NOMO-1 (cell line): ENCODE results near the gene HDAC10.

ENCODE experiments used
- DNase-seq, 2 experiments: peaks; one replicate each; lab custom pipeline; 2025; ENCODE audit not compliant: unreplicated experiment in 2 of 2; lab: John Stamatoyannopoulos, UW

HDAC10 gene, protein sequence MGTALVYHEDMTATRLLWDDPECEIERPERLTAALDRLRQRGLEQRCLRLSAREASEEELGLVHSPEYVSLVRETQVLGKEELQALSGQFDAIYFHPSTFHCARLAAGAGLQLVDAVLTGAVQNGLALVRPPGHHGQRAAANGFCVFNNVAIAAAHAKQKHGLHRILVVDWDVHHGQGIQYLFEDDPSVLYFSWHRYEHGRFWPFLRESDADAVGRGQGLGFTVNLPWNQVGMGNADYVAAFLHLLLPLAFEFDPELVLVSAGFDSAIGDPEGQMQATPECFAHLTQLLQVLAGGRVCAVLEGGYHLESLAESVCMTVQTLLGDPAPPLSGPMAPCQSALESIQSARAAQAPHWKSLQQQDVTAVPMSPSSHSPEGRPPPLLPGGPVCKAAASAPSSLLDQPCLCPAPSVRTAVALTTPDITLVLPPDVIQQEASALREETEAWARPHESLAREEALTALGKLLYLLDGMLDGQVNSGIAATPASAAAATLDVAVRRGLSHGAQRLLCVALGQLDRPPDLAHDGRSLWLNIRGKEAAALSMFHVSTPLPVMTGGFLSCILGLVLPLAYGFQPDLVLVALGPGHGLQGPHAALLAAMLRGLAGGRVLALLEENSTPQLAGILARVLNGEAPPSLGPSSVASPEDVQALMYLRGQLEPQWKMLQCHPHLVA

DNA sequence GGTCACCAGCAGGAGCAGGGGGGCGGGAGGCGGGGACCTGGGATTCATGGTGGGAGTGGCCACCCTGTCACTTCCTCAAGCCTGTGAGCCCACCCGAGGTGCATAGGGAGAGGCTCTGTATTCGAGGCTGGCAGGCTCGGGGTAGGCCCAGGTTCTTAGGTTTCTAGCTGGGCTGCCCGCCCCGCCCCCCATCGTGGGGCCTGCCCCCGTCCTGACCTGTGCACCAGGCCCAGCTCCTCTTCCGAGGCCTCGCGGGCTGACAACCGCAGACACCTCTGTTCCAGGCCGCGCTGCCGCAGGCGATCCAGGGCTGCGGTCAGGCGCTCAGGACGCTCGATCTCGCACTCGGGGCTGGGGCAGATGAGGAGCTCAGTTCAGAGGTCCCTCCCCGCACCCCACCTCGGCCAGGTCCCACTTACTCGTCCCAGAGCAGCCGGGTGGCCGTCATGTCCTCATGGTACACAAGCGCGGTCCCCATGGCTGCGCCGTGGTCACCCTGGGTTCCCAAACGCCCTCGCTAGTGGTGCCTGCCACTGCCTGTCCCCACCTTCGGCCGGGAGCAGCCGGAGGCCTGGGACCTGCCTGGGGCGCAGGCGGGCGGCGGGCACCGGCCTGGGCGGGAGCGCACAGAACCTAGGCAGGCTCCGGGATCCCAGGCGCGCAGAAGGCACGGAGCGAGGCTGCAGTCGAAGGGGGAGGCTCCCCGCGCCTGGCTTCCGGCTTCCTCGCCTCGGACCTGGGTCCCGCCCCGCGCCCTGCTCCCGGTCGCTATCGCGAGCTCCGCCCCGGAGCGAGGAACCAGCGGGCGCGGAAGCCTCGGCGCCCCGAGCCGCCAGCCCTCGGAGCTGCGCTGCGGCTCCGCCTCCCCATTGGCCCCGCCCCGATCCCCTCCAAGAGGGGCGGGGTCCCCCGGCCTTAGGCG is at the start of gene HDAC10:
Gene HDAC10 (minus strand): TSS at position 711 of the 922 bp plus-strand sequence. CDS start 233 bp downstream, at position 478.
- peak; percentile 81 to 87 for DNase-seq

DNA sequence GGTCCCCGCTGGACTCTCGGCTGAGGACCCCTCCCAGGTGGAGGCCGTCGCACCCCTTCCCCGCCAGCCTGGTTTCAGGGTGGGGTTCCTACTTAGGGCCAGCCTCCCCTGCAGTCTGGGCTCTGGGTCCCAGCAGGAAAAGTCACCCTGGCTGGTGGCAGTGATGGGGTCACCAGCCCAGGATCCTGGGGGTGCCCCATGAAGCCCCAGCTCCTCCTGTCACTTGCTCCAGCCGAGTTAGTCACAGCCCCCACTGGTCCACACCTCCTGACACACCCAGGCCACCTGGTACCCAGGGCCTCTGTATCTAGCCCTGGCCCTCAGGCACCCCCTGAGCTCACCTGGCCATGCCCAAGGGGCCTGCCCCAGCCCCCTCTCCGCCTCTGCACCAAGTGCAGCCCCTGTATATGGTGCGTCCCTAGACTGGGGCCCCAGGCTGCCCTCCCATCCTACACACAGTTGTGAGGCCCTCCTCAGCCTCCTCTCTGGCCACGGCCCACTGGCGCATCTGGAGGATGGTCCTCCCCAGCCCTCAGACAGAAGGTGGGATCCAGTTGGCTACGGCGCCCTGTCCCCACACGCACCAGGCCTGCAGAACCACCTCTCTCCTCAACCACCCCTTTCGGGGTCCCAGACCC is 49.7 kb upstream of the HDAC10 start:
- no peak for DNase-seq

DNA sequence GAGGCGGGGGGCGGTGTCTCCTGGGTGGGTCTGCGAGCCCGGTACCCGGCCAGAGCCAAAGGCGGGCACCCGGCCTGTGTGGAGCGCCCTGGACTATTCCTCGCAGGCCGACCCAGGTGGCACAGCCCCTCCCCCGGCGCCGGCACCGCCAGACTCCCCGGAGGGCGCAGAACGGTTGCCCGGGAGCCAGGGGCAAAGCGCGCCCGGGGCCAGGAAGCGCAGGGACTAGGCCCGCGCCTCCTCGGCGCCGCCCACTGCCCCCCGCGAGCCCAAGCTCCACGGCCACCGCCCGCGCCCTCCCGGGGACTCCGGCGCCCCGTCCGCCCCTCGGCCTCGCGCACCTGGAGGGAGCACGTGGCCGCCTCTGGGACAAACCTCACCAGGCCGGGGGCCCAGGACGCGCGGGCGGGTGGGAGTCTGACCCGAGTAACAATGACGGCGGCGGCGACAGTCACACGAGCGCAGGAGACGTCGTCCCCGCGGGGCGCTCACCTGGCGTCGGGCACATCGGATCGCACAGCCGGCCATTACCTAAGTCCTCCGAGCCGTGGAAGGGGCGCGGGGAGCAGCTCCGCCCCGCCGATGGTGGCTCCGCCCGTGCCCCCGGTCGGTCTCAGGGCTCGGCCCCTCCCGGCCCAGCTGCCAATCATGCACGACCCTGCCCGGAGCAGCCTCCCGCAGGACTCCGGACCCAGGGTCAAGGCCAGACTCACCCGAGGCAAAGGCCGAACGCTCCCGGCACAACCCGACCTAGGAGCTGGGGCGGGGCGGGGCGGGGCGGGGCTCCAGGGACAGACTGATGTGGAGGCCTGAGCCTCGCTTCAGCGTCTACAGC is 48.9 kb upstream of the HDAC10 start:
- no peak for DNase-seq

DNA sequence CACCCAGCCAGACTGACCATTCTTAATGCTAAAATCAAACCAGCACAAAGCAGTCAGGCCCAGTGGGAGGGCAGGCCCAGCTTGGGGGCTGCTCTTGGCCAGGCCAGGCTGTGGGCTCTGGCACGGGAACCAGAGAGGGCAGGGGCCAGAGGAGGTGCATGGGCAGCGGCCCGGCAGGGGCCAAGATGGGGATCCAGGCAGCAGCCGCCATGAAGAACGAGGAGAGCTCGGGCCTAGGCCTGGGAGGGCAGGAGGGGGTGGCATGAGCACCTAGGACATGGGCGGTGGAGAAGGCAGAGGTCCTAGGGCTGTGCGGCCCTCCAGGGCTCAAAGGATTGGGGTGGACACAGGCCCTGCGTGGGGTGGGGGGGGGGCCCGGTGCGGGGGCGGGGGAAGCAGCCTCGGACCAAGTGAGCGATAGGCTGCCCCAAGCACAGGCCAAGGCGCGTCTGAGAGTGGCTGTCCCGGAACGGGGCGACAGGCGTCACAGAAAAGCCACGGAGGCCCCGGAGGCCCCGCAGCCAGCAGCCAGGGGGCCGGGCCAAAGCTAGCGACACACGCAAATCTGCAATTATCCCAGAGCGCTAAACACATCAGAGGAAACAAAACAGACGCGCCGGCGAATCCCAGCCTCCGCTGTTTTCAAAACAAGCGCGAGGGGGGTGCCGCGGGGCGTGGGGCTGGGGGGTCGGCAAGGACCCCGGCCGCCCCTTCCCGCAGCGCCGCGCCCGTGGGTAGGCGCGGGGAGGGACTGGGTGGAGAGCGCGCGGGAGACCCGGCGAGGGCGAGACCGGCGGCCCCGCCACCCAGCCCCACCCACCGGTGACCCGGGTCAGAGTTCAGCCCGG is 48.1 kb upstream of the HDAC10 start:
- DNase-seq: no peak

DNA sequence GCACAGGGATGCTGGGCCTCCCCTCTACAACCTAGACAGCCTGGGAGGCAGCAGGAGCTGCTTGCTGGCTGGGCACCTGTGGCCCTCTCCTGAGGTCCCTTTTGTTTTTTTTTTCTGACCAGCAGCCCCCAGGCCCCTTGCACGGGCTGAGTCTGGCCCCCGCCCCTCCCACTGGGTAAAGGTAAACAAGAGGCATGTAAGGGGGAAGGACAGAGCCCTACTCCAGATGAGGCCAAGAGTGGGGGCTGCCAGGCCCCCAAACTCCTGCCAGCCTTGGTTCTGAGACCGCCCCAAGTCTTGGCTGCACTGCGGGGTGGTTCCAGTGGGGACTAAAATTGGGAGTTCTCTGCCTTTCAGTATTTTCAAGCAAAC is 47.2 kb upstream of the HDAC10 start:
- no peak for DNase-seq

DNA sequence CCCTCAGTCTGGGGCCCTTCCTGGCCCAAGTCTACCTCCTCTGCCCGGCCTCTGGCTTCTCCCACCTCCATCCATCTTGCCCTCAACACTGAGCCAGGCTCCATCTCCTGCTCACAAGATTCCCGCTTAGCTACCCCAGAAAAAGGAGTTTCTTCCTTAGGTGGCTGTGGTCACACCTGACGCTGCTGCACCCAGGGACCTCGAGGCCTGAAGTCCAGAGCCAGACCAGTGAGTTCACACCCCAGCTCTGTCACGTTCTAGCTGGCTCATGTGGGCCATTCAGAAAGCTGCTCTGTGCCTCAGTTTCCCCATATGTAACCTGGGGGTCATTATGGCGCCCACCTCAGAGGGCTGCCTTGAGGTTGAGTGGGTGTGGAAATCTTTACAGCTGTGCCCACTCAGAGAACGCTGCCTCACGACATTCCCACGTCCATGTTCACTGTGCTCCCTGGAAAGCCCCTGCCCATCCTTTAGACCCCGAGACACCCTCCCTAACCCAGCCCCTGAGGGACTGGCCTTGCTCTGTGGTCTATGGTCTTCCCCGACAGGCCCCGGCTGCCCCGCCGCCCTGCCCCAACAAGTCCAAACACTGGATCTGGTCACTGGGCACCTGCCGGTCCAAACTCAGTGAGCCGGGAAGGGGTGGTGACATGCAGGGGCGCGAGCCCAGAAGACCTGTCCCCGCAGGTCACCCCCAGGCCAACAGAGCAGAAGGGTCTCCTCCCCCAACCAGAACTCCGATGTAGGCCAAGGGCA is 46.6 kb upstream of the HDAC10 start:
- DNase-seq: no peak

DNA sequence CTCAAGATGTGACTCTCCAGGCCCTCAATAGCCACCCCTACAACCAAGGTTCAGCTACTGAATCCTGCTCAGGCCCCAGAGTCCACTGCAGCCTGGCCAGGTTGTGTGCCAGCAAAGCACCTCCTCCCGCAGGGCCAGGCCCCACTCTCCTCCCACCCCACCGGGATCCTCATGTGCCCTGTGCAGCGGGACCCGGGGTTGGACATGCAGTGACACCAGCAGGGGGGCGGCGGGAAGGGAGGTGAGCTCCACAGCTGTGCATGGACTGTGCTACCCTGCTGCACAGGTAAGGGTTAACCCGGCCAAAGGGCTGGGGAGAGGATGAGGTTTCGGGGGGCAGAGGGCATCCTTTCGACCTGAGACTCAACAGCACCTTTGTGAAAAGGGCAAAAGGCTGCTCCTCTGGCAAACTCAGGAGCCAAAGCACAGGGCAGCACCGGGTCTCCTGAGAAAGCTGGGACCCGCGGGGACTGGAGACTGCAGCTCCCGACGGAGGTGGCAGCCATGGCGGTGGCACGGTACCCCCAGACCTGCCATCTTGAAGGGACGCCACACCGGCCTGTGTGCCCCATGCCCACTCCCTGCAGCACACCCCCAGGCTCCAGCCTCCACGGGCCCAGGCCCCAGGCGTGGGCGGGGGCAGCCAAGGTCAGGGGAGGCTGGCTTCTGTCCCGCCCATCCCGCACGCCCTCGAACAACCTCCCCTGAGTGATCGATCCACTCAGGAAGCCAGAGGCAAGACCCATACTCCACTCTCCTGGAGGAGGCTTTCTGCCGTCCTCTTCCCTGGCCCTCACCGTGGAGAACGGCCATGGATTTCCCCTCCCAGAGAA is 45.8 kb upstream of the HDAC10 start:
- DNase-seq: no peak

DNA sequence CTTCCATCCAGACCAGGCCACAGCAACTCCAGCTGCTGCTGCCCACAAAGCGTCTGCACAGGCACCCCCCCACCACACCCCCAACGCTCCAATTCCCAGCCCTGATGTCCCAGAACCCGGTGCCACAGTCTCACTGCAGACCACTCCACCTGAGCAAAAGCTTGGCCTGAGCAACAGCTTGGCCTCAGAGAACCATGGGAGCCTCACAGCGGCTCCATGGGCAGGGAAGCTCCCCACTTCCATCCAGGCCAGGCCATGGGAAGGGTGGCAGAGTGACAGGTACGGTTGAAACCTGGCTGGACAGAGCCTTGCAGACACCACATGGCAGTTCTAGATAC is 43.2 kb upstream of the HDAC10 start:
- DNase-seq: no peak

DNA sequence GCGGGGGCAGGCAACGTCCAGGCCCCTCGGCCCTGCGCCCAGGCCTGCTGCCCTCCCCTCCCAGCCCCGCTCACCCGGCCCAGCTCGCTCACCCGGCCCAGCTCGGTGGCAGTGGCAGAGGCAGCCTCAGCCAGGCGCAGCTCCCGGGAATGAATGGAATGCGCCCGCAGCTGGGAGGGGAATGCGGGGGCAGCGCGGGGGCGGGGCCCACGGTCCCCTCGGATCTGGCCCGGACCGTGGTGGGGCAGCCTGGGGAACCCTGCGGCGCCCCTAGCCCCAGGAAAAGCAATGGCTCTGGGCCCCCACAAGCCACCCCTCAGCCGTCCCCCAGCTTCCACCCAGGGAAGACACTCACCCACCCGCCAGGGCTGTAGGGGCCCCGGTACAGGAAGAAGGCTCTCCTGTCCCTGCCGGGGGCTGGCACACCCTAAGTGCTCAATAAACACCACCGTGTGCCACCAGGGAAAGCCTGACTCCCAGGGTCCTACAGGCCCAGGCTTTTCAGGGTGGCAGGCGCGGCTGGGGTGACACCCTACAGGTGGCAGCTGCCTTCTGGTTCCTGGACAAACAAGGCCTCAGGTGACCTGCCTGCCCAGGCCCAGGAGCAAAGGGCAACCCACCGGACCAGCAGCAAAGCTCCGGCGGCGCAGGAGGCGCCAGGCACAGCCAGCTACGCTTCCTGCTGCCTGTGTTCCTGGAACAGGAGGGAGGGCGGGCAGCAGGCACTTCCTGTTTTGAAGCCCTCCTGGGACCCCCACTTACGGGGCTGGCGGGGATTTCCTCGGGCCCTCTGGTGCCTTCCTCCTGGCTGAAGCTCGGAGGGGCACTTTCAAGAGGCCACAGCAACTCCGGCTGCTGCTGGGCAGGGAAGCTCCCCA is 42.6 kb upstream of the HDAC10 start:
- no peak for DNase-seq

DNA sequence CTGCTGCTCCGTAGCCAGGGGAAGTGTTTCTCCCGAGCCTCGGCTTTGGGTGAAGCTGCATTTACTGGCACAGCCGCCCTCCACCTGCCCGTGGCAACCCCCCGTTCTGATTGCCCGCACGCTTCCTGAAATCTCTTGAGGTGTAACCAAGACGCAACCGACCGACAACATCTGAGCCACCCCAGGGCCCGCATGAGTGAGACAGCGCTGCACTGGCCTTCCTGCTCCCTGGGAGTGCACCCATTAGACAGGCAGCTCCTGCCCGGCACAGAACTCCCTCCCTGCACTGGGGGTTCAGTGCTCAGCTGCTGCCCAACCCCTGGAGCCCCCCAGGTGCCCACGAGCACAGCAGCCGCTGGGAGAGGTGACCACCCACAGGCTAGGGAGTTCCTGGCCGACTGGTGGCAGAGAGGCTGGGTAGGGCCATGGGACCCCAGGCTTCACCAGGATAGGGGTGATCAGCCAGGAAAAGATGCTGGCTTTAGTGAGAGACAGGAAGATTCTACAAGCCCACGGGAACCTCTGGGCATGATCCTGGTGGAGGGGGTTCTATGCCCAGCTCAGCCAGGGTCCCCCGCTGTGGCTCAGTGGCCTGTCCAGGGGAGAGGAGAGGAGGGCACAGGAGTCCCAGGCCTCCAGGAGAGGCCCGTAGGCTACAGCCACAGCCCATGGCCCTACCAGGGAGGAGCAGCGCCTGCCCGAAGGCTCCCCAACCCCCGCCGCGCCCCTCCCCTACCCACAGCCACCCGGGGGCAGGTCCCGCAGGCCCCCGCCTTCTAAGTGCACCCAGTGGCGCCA is 41.8 kb upstream of the HDAC10 start:
- DNase-seq: no peak

DNA sequence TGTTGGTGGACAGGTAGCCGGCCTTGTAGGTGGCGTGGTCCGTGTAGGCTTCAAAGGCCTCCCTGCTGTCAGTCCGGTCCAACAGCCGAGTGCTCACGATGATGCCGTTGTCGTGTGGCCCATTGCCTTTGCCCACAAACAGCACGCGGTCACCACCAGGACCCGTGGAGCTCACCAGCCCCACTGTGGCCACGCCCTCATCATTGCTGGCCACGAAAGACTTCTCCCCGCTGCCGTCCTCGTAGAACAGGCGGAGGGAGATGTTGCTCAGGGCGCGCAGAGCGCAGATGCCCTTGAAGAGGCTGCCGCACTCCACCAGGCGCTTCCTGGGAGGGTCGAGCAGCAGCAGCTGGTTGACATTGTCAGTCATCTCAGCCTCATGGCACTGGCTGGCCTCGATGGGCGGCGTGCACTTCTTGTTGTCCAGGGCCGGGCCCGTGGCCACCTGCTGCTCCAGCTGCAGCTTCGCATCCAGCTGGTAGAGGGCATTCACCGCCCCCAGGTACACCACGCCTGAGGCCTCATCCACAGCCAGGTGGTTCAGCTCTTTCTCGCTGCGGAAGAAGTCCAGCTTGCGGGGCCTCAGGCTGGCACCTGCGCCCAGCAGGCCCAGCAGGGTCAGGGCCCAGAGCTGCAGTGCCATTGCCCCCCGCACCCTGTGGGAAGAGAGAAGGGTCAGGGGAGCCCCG is 39.0 kb upstream of the HDAC10 start:
- no peak for DNase-seq

DNA sequence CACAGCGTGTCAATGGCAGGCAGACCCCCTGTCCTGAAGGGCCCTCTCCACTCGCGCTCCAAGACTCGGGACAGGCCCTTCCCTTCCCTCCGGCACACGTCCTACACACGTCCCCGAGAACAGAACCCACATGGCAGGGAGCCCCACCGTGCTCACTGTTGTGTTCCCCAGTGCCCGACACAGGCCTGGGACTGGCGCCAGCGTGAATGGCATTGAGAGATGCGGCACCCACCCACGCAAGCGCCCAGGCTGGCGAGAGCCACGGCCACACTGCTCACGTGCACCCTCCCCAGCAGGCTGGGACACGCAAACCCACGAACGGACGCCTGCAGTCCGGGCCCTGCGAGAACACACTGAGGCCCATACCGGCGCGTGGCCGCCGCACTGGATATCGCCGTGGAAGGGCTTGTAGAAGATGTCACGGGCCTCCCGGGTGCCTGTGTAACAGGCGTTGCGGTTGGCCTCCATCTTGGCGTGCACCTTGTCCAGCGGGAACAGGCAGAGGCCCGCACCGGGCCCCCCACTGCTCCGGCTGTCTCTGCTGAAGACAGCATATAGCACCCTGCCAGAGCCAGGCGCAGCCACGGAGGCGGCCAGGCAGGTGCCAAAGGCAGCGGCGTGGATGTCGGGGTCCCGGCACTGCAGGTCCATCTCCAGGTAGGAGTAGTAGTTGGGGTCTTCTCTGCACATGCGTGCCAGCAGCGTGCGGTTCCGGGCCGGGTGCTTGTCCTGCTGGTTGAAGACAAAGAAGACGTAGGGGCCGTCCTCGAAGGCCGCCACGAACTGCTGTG is 38.3 kb upstream of the HDAC10 start:
- no peak for DNase-seq

DNA sequence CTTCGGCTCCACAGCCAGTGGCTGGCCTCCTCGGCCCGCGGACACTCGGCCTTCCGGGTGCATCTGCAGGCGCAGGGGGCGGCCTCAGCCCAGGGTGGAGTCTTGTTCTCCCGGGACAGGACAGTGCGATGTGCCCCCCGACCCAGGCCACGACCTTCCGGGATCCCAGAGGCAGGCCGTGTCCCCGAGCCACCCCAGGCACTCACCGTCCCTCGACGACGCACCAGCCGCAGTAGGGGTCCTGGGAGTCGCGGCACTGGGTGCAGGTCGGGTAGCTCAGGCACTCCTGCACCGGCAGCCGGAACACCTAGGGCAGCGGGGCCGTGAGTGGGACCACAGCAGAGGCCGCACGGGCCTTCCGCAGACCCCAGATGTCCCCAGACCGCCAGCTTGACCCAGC is 36.7 kb upstream of the HDAC10 start:
- no peak for DNase-seq

DNA sequence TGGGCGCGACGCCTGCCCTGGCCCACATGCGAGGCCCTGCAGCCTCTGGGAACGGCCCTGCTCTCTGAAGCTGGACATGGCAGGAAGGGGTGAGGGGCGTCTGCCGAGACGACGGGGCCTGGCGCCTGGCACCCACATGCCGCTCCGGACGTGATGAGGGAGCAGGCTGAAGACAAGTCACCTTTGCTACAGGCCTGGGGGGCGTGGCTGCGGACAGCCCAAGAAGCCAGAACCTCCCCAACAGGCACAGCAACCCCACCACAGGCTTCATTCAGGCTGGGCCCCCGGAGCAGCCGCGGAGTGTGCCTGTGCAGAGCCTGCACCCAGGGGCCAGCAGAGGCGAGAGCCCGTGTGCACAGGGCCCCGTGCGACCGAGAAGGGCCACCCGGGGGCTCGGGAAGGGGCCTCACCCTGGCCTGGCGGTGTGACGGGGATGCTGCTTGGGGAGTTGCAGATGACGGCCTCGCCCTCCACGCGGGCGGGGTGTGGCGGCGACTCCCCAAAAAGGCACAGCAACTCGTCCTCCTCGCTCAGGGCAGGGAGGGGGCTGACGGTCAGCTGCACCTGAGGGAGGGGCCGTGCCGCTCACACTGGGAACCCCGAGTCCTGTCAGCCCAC is 35.7 kb upstream of the HDAC10 start:
- DNase-seq: no peak
